ENCODE results near the gene HS6ST3. TPM values are rescaled to one million over a fixed set of nuclear protein-coding genes. Genes with fewer than 3 reads are reported as not detected.

HS6ST3 gene
- total RNA-seq, 1 donor from 2014 or later = 0.26 TPM

- Mint-ChIP-seq H3K4me1 (no peaks in the 10 kb centered on the region), H3K9me3 (peaks cover 3% of the 10 kb centered on the region), H3K27ac (ENCODE audit: unreplicated experiment) (no peak overlapping the region), H3K36me3 (ENCODE audit: low read depth) (no peaks in the 10 kb centered on the region), H3K4me3 (no peak overlapping the region), H3K27me3 (ENCODE audit: low read depth) (no peaks in the 10 kb centered on the region)
- TF ChIP-seq, protein P1, sequence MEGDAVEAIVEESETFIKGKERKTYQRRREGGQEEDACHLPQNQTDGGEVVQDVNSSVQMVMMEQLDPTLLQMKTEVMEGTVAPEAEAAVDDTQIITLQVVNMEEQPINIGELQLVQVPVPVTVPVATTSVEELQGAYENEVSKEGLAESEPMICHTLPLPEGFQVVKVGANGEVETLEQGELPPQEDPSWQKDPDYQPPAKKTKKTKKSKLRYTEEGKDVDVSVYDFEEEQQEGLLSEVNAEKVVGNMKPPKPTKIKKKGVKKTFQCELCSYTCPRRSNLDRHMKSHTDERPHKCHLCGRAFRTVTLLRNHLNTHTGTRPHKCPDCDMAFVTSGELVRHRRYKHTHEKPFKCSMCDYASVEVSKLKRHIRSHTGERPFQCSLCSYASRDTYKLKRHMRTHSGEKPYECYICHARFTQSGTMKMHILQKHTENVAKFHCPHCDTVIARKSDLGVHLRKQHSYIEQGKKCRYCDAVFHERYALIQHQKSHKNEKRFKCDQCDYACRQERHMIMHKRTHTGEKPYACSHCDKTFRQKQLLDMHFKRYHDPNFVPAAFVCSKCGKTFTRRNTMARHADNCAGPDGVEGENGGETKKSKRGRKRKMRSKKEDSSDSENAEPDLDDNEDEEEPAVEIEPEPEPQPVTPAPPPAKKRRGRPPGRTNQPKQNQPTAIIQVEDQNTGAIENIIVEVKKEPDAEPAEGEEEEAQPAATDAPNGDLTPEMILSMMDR (conservative IDR thresholded peaks at IDR 0.05) = no peak
- no peak for DNase-seq (ENCODE audit: low read depth, low spot score)
Observed at GRCh38 chr13:96834626-96835025, 744.7 kb downstream of the HS6ST3 start.

DNA sequence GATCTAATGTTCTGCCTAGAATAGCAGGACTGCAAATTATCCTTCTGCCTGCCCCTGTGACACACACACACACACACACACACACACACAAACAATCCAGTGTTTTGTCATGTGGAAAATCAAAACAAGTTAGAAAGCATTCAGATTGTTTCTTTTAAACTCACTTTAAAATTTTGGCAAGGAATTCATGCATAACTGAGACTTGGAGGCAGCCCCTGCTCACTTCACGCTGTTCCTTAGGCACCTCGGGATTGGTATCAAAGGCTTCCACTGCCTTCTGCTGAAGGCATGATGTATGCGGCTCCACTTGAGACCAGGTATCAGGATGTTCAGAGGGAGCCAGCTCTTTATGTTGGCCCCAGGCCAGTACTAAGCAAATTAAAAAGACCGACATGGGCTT, 745.6 kb downstream of the HS6ST3 start:
- H3K27me3 Mint-ChIP-seq (ENCODE audit: low read depth) = no peaks in the 10 kb centered on the region
- TF ChIP-seq, protein P1 (conservative IDR thresholded peaks at IDR 0.05) = no peak
- H3K4me3 Mint-ChIP-seq = no peak overlapping the region
- H3K4me1 Mint-ChIP-seq = no peaks in the 10 kb centered on the region
- H3K36me3 Mint-ChIP-seq (ENCODE audit: low read depth) = no peaks in the 10 kb centered on the region
- H3K27ac Mint-ChIP-seq (ENCODE audit: unreplicated experiment) = no peak overlapping the region
- H3K9me3 Mint-ChIP-seq = peaks cover 3% of the 10 kb centered on the region
- no peak for DNase-seq (ENCODE audit: low read depth, low spot score)

GRCh38 chr13:96836733-96837132, 746.8 kb downstream of the HS6ST3 start:
- TF ChIP-seq, protein P1 (conservative IDR thresholded peaks at IDR 0.05) = no peak
- no peak for DNase-seq (ENCODE audit: low read depth, low spot score)
- Mint-ChIP-seq H3K4me3 (no peak overlapping the region), H3K27me3 (ENCODE audit: low read depth) (no peaks in the 10 kb centered on the region), H3K36me3 (ENCODE audit: low read depth) (no peaks in the 10 kb centered on the region), H3K9me3 (peaks cover 3% of the 10 kb centered on the region), H3K27ac (ENCODE audit: unreplicated experiment) (no peak overlapping the region), H3K4me1 (no peaks in the 10 kb centered on the region)

DNA sequence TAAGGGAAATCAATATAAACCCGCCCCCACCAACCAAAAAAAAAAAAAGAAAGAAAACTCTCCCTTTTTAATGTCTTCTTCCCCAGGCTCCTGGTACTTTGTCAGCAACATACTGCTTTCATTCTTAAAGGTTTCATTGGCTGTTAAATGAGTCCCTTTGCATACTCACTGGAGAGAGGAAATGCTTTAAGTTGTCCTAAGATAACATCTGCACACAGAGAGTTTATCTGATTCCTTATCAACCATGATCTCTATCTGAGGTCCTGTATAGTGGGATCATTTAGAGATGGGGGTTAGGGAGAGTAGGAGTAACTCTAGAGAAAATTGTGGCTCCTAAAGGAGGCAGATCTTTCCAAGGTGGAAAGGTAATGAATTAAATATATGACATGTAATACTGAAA, 747.9 kb downstream of the HS6ST3 start:
- H3K27ac Mint-ChIP-seq (ENCODE audit: unreplicated experiment) = no peak overlapping the region
- no peaks in the 10 kb centered on the region for H3K36me3 Mint-ChIP-seq (ENCODE audit: low read depth)
- TF ChIP-seq, protein P1 (conservative IDR thresholded peaks at IDR 0.05) = no peak
- H3K4me3 Mint-ChIP-seq = no peak overlapping the region
- H3K9me3 Mint-ChIP-seq = peaks cover 3% of the 10 kb centered on the region
- no peak for DNase-seq (ENCODE audit: low read depth, low spot score)
- H3K27me3 Mint-ChIP-seq (ENCODE audit: low read depth) = no peaks in the 10 kb centered on the region
- no peaks in the 10 kb centered on the region for H3K4me1 Mint-ChIP-seq

- TF ChIP-seq, protein P1 (conservative IDR thresholded peaks at IDR 0.05) = no peak
- Mint-ChIP-seq H3K4me1 (no peaks in the 10 kb centered on the region), H3K9me3 (peaks cover 2% of the 10 kb centered on the region), H3K4me3 (no peak overlapping the region), H3K27ac (ENCODE audit: unreplicated experiment) (no peak overlapping the region), H3K36me3 (ENCODE audit: low read depth) (no peaks in the 10 kb centered on the region), H3K27me3 (ENCODE audit: low read depth) (no peaks in the 10 kb centered on the region)
- no peak for DNase-seq (ENCODE audit: low read depth, low spot score)
Observed at GRCh38 chr13:96844195-96844594, 754.3 kb downstream of the HS6ST3 start.

DNA sequence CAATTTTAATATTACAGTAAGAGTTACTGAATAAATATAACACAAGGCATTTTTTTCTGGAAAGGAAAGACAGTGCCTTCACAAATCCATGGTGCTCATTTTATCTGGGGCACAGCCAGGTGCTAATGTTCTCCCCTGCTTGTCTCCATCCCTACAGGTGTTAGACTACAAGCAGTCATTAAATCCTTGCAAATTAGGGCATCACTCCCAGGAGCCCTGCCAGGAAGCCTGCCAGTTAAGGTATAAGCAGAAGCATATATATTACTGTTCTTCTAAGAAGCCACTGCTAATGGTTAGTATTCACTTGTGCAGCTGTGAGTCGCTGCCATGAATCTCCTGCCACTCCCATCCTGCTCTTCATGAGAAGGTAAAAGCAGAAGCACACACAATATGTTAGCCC, 754.7 kb downstream of the HS6ST3 start:
- Mint-ChIP-seq H3K4me1 (no peaks in the 10 kb centered on the region), H3K9me3 (peaks cover 2% of the 10 kb centered on the region), H3K27ac (ENCODE audit: unreplicated experiment) (no peak overlapping the region), H3K36me3 (ENCODE audit: low read depth) (no peaks in the 10 kb centered on the region), H3K27me3 (ENCODE audit: low read depth) (no peaks in the 10 kb centered on the region), H3K4me3 (no peak overlapping the region)
- DNase-seq (ENCODE audit: low read depth, low spot score) = no peak
- TF ChIP-seq, protein P1 (conservative IDR thresholded peaks at IDR 0.05) = no peak
